A673 (cell line): ENCODE data around the gene TIAL1. TPM values are rescaled to one million over a fixed set of nuclear protein-coding genes. Genes with fewer than 3 reads are reported as not detected.

Source experiments
- BruUV-seq: library from RNA; stranded (reverse); fragments of 400-500 nt; replicated peaks from 2 replicates; lab custom pipeline; 2021; lab: Mats Ljungman, UMichigan
- CTCF ChIA-PET: fragments of 300-600 bp; sonication (Branson Sonifier 250); formaldehyde crosslinking; loops from one replicate; lab custom pipeline; 2022; ENCODE audit warnings: antibody characterized with exemption; lab: Charles Lee
- POLR2A ChIA-PET: fragments of 300-600 bp; sonication (Branson Sonifier 250); formaldehyde crosslinking; loops from one replicate; lab custom pipeline; 2022; ENCODE audit warnings: antibody characterized with exemption; ENCODE audit not compliant: low non-redundant PET; lab: Charles Lee
- DNase-seq: peaks from one replicate; pipeline ENCODE4 v3.0.0-alpha.2; 2015; ENCODE audit warnings: low spot score
- H3K27ac ChIP-seq: fragments of 200-600 bp; sonication (generic); 2 replicates; pipeline ENCODE4 v1.5.1; 2016; ENCODE audit warnings: mixed run types, low read depth, mild to moderate bottlenecking, mixed read lengths, antibody characterized with exemption, low read length; ENCODE audit not compliant: poor library complexity, severe bottlenecking
- H3K27me3 ChIP-seq: fragments of 200-600 bp; sonication (generic); replicated peaks from 2 replicates; pipeline ENCODE4 v1.6.1; 2017; ENCODE audit warnings: mixed run types, low read depth, mild to moderate bottlenecking, mixed read lengths, antibody characterized with exemption, low read length; ENCODE audit not compliant: insufficient read depth, poor library complexity
- H3K36me3 ChIP-seq: fragments of 200-600 bp; sonication (generic); 2 replicates; pipeline ENCODE4 v1.6.1; 2016; ENCODE audit warnings: mixed run types, mild to moderate bottlenecking, mixed read lengths, antibody characterized with exemption, low read length; ENCODE audit not compliant: insufficient read depth, poor library complexity, severe bottlenecking
- H3K4me1 ChIP-seq: fragments of 200-600 bp; sonication (generic); 2 replicates; pipeline ENCODE4 v1.6.1; 2017; ENCODE audit warnings: mixed run types, mild to moderate bottlenecking, mixed read lengths, antibody characterized with exemption, low read length; ENCODE audit not compliant: insufficient read depth, poor library complexity, severe bottlenecking
- H3K4me3 ChIP-seq: fragments of 200-600 bp; sonication (generic); 2 replicates; pipeline ENCODE4 v1.5.1; 2016; ENCODE audit warnings: low read depth, mixed run types, mild to moderate bottlenecking, mixed read lengths, low read length; ENCODE audit not compliant: poor library complexity, severe bottlenecking
- H3K9me3 ChIP-seq: fragments of 200-600 bp; sonication (generic); 2 replicates; pipeline ENCODE4 v1.6.1; 2016; ENCODE audit warnings: mixed run types, low read depth, mild to moderate bottlenecking, mixed read lengths, antibody characterized with exemption, low read length; ENCODE audit not compliant: poor library complexity, severe bottlenecking
- CTCF ChIP-seq: fragments of 300-800, 200-600 bp; sonication (generic); conservative IDR thresholded peaks from 2 replicates; pipeline ENCODE4 v1.5.1; 2017; ENCODE audit warnings: low read depth, mild to moderate bottlenecking, antibody characterized with exemption, low read length, moderate library complexity, mixed read lengths
- EZH2 ChIP-seq: fragments of 200-600 bp; sonication (generic); IDR thresholded peaks from 2 replicates; pipeline ENCODE4 v1.6.1; 2017; ENCODE audit warnings: borderline replicate concordance, low read depth, mild to moderate bottlenecking, mixed read lengths, antibody characterized with exemption, low read length; ENCODE audit not compliant: poor library complexity, severe bottlenecking
- intact Hi-C: fragments of 100-400 bp; cut with micrococcal nuclease; formaldehyde crosslinking; loops from one replicate; pipeline ENCODE4 v1.10.0; 2022; ENCODE audit not compliant: unreplicated experiment
- total RNA-seq: library from RNA; stranded (reverse); gene quantifications from 2 replicates; pipeline ENCODE4 v1.2.3, GENCODE V29; 2021

TIAL1 gene
- total RNA-seq, 1 experiment from 2014 or later: 199 TPM

DNA sequence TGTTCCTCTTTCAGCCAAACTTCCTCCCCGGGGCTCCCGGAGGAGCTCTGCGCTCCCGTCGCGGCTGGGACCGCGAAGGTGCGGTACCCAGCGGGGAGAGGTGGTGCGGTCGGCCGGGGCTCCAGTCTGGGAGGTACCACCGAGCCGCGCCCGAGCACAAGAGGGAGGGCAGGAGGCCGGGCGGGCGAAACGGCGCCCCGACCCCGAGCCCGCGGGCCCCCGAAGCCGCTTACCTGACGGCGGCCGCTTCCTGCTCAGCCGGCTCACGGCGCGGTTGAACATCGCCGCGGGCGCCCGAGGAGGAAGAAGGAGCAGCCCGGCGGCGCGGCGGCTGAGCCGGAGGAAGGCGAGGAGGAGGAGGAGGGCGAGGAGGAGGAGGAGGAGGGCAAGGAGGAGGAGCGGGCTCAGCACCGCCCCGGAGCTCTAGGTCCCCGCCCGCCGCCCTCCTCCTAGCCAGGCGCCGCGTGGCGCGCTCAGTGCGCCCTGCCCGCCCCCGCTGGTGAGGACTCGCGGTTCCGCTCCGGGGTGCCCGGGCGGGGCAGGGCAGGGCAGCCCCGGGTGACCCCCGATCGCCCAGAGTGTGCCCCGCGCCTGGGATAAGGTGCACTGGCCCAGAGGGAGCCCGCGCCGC lies 54.3 kb downstream of the TIAL1 start, which contains the start of gene RGS10:
Gene RGS10 (minus strand): TSS at position 363 of the 631 bp plus-strand sequence. CDS start 81 bp downstream, at position 282.
- POLR2A ChIA-PET: no interaction called here
- CTCF ChIA-PET: no interaction called here
- Histone ChIP-seq H3K27me3 (no peaks in the 10 kb centered on the region), H3K9me3 (no peaks in the 10 kb centered on the region), H3K4me1 (peaks cover 42% of the 10 kb centered on the region), H3K4me3 (peak within 1 kb of the TSS; percentile 67), H3K36me3 (no peaks in the 10 kb centered on the region), H3K27ac (peak within 1 kb of the TSS; percentile 77)
- intact Hi-C loops: loop anchor here (5.0 kb wide), 1 partner anchor 335 kb away; the partner anchor contains the start of gene GRK5
- BruUV-seq: no TSS peak
- DNase-seq: peak; percentile 82
- TF ChIP-seq EZH2 (no peak), CTCF (no peak)

DNA sequence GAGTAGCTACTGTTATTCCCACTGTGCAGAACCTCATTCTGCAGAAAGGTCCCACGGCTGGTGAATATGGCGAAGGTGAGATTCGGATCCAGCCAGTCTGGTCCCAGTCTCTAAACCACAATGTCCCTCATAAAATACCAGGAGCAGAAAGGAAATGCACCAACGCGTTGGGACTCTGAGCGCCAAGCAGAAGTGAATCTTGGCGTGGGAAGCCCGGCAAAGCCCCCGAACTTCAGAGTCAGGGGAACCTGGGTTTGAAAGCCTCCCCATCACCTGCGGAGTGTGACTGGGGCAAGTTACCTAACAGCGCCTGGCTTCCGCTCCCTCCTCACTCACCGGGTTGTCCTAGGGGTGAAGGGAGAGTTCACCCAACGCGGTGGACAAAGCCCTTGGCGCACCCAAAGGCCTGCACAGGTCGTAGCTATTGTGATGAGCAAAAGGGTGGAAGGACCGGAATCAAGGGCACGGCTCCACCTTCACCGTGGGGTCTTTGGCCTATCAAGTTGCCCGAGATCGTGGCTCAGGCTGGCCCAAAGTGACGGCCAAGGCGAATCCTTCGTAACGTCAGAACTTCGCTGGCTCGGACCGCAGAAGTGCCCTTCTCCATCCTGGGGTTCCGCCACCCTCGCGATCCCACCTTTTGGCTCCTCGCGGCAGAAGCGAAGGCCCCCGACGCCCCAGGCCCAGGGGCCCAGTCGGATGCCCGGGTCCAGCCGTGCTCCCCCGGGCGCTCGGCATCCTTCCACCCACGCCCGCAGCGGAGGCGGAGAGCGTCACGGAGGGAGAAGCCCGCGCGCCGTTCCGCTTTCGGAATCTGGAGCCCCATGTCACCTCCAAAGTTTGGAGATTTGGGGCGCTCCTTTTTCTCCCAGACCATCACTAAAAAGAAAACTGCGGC lies 55.1 kb downstream of the TIAL1 start:
- no peak for DNase-seq
- intact Hi-C loops: loop anchor here (5.0 kb wide), 1 partner anchor 334 kb away; the partner anchor contains the start of gene GRK5
- Histone ChIP-seq H3K4me1 (peaks cover 41% of the 10 kb centered on the region), H3K9me3 (no peaks in the 10 kb centered on the region), H3K4me3 (peak overlapping the region; percentile 67), H3K36me3 (no peaks in the 10 kb centered on the region), H3K27ac (no peak overlapping the region), H3K27me3 (no peaks in the 10 kb centered on the region)
- no peak for TF ChIP-seq EZH2
- no peak for TF ChIP-seq CTCF
- no TSS peak for BruUV-seq
- POLR2A ChIA-PET: no interaction called here
- CTCF ChIA-PET: no interaction called here

DNA sequence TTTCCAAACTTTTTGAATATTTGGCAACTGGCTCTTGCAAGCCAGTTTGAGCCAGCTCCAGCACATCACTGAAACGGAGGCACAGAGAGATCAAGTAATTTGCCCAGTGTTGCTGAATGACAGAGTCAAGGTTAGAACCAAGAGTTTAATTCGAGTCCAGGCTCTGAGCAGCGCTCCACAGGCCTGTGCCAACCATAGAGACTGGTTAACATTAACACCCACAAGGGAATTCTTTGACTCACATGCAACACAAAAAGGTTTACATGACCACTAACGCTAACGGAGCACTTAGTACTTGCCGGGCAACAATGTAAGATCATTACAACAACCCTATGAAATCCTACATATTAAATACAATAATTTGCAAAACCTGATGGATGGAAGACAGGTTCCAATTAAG lies 55.7 kb downstream of the TIAL1 start:
- peak overlapping the region; percentile 67 for H3K4me3 ChIP-seq
- CTCF ChIA-PET: no interaction called here

More for the DNA sequence above, 55.7 kb downstream of the TIAL1 start:
- Histone ChIP-seq H3K9me3 (no peaks in the 10 kb centered on the region), H3K27ac (no peak overlapping the region), H3K27me3 (no peaks in the 10 kb centered on the region), H3K36me3 (no peaks in the 10 kb centered on the region), H3K4me1 (peaks cover 35% of the 10 kb centered on the region)
- POLR2A ChIA-PET: no interaction called here
- intact Hi-C loops: loop anchor here (5.0 kb wide), 1 partner anchor 334 kb away; the partner anchor contains the start of gene GRK5
- peak; percentile 34 for DNase-seq
- BruUV-seq: no TSS peak
- no peak for TF ChIP-seq CTCF
- no peak for TF ChIP-seq EZH2
